K562 (cell line): Measurements from ENCODE around the gene PIK3AP1. TPM values are rescaled to one million over a fixed set of nuclear protein-coding genes. Genes with fewer than 3 reads are reported as not detected.

Source experiments
- ATAC-seq: fragments of 200-7000 bp; cut with Tn5 transposase; 3 replicates; pipeline ENCODE4 v1.9.1; 2020; ENCODE audit warnings: moderate library complexity
- BruUV-seq: library from RNA; stranded (reverse); fragments of 400-500 nt; replicated peaks from 2 replicates; lab custom pipeline; 2021; lab: Mats Ljungman, UMichigan
- CTCF ChIA-PET: fragments of 300-600 bp; formaldehyde crosslinking; extraction: SDS; loops from one replicate; lab custom pipeline; 2021; ENCODE audit warnings: low intra/inter-chr PET ratio; lab: Yijun Ruan, JAX
- POLR2A ChIA-PET: fragments of 300-600, 350-650 bp; sonication (Branson Sonifier 250); formaldehyde crosslinking; extraction: SDS; loops from one replicate; lab custom pipeline; 2021; ENCODE audit warnings: antibody characterized with exemption, inconsistent platforms; lab: Yijun Ruan, JAX
- DNase-seq, 4 experiments: peaks; one replicate each; pipeline versions ENCODE4 v3.0.0 to v3.0.0-alpha.2; 2011 to 2018; ENCODE audit warnings: low spot score in 3 of 4, mixed read lengths in 3 of 4; ENCODE audit errors: extremely low read depth in 1 of 4
- FAIRE-seq: peaks from 2 replicates; lab custom pipeline; 2011; peaks lifted over from hg19 to GRCh38; lab: Jason Lieb, UNC
- H2AFZ ChIP-seq: 2 replicates; pipeline ENCODE4 v1.6.0; 2011; ENCODE audit warnings: low read depth, low read length, control low read depth, inconsistent platforms
- H3K27ac ChIP-seq: fragments of 200-600 bp; 3 replicates; pipeline ENCODE4 v1.8.0; 2011; ENCODE audit warnings: low read depth, mild to moderate bottlenecking, control low read depth, inconsistent platforms, low read length, moderate library complexity, mixed read lengths; ENCODE audit errors: extremely low read depth
- H3K27me3 ChIP-seq, 2 experiments: fragments of 300-600 bp in 1 of 2; 2 replicates in 1 of 2; 3 replicates in 1 of 2; pipeline versions ENCODE4 v1.6.0 to v1.8.0; 2011; ENCODE audit warnings: inconsistent platforms in 2 of 2, low read length in 2 of 2, mild to moderate bottlenecking in 1 of 2, mixed read lengths in 1 of 2, moderate library complexity in 1 of 2; ENCODE audit not compliant: control insufficient read depth in 2 of 2, insufficient read depth in 2 of 2
- H3K36me3 ChIP-seq: fragments of 300-600 bp; 3 replicates; pipeline ENCODE4 v1.8.0; 2011; ENCODE audit warnings: mild to moderate bottlenecking, low read length, inconsistent platforms; ENCODE audit not compliant: control insufficient read depth, insufficient read depth
- H3K4me1 ChIP-seq, 2 experiments: fragments of 200-600 bp in 1 of 2; replicated peaks in 1 of 2; 2 replicates in 1 of 2; 3 replicates in 1 of 2; pipeline versions ENCODE4 v1.5.1 to v1.8.0; 2011; ENCODE audit warnings: inconsistent platforms in 2 of 2, low read length in 2 of 2, mild to moderate bottlenecking in 1 of 2, mixed read lengths in 1 of 2, moderate library complexity in 1 of 2; ENCODE audit not compliant: control insufficient read depth in 2 of 2, insufficient read depth in 2 of 2
- H3K4me2 ChIP-seq: 2 replicates; pipeline ENCODE4 v1.6.1; 2011; ENCODE audit warnings: low read length, control low read depth, inconsistent platforms, mixed read lengths; ENCODE audit not compliant: insufficient read depth
- H3K4me3 ChIP-seq: fragments of 200-600 bp; sonication (generic), shearing (Covaris generic); 2 replicates; pipeline ENCODE4 v1.5.1; 2016; ENCODE audit warnings: control low read depth, inconsistent platforms
- H3K79me2 ChIP-seq: fragments of 200-600 bp; 3 replicates; pipeline ENCODE4 v1.8.0; 2011; ENCODE audit warnings: low read length, inconsistent platforms; ENCODE audit not compliant: control insufficient read depth, insufficient read depth
- H3K9ac ChIP-seq, 2 experiments: 2 replicates each; pipeline versions ENCODE4 v1.6.0 to v1.6.1; 2011; ENCODE audit warnings: low read depth in 2 of 2, low read length in 2 of 2, control low read depth in 1 of 2, inconsistent platforms in 1 of 2, mild to moderate bottlenecking in 1 of 2, mixed read lengths in 1 of 2; ENCODE audit not compliant: insufficient read depth in 1 of 2
- H3K9me1 ChIP-seq: one replicate; pipeline ENCODE4 v1.6.0; 2011; ENCODE audit warnings: inconsistent platforms, mild to moderate bottlenecking, low read length, moderate library complexity; ENCODE audit not compliant: control insufficient read depth, insufficient read depth
- H3K9me3 ChIP-seq: replicated peaks from 2 replicates; pipeline ENCODE4 v1.5.1; 2011; ENCODE audit warnings: low read depth, low read length, inconsistent platforms; ENCODE audit not compliant: control insufficient read depth, insufficient read depth
- H4K20me1 ChIP-seq: replicated peaks from 2 replicates; pipeline ENCODE4 v1.6.1; 2011; ENCODE audit warnings: low read length, inconsistent platforms, mixed read lengths; ENCODE audit not compliant: control insufficient read depth, insufficient read depth
- ELF4 ChIP-seq: fragments of 450-650 bp; formaldehyde crosslinking; IDR thresholded peaks from 2 replicates; pipeline ENCODE4 v1.4.0; 2022; ENCODE audit warnings: missing genetic modification characterization
- NBN ChIP-seq: fragments of 450-650 bp; IDR thresholded peaks from 2 replicates; pipeline ENCODE4 v1.6.1; 2016; ENCODE audit warnings: low read depth, mild to moderate bottlenecking
- PHTF2 ChIP-seq: fragments of 250-450 bp; sonication (Bioruptor Pico); IDR thresholded peaks from 2 replicates; pipeline ENCODE4 v1.5.0; 2021; ENCODE audit warnings: mild to moderate bottlenecking
- SMAD1 ChIP-seq: fragments of 150-350 bp; IDR thresholded peaks from 2 replicates; pipeline ENCODE4 v1.6.1; 2014; ENCODE audit warnings: low read length, low read depth; ENCODE audit not compliant: partially characterized antibody
- STAG1 ChIP-seq: sonication (generic); formaldehyde crosslinking; IDR thresholded peaks from 2 replicates; pipeline ENCODE4 v1.5.0; 2020; ENCODE audit warnings: missing genetic modification reagents, borderline replicate concordance
- ZNF449 ChIP-seq: fragments of 250-450 bp; sonication (Bioruptor Pico); IDR thresholded peaks from 2 replicates; pipeline ENCODE4 v1.8.0; 2022; ENCODE audit warnings: moderate library complexity, mild to moderate bottlenecking, inconsistent platforms
- ZNF76 ChIP-seq: fragments of 250-450 bp; sonication (Bioruptor Pico); IDR thresholded peaks from 2 replicates; pipeline ENCODE4 v1.4.0; 2020; ENCODE audit warnings: mild to moderate bottlenecking, moderate library complexity, borderline replicate concordance
- WGBS: fragments of 100-300 bp; shearing (Covaris generic); methylation state at CpG from one replicate; pipeline ENCODE4 v1.1.6; 2016; ENCODE audit warnings: low coverage, mixed read lengths; ENCODE audit not compliant: insufficient coverage; ENCODE audit errors: missing lambda C conversion rate; 5-methylcytosine and 5-hydroxymethylcytosine counted together
- in situ Hi-C: fragments of 300-500 bp; cut with MboI; formaldehyde crosslinking; loops from 4 replicates; pipeline ENCODE4 v1.15.0; 2018; ENCODE audit warnings: inconsistent platforms, mixed read lengths
- intact Hi-C: fragments of 100-400 bp; cut with micrococcal nuclease; formaldehyde crosslinking; loops from 2 replicates; pipeline ENCODE4 v1.14.2; 2022
- polyA plus RNA-seq, 8 experiments: library from polyadenylated mRNA; depleted of rRNA in 4 of 8; stranded (reverse) in 5 of 8; unstranded in 3 of 8; fragments of >200 nt; fragmentation: Nextera tagmentation in 2 of 8; fragmentation: Illumina TruSeq in 1 of 8; extraction: Ambion mirVana in 2 of 8; extraction: Trizol in 1 of 8; gene quantifications; 2 replicates each; pipeline versions ENCODE4 v1.2.1 to v1.2.3, GENCODE V29; 2011 to 2014; ENCODE audit warnings: inconsistent platforms in 1 of 8, missing spikeins in 1 of 8
- total RNA-seq, 7 experiments: library from RNA; depleted of rRNA in 6 of 7; stranded (reverse); fragments of >200 nt in 6 of 7; fragmentation: Illumina TruSeq in 2 of 7; extraction: Trizol in 2 of 7; gene quantifications; 2 replicates each; pipeline versions ENCODE4 v1.2.1 to v1.2.3, GENCODE V29; 2011 to 2021; ENCODE audit warnings: low replicate concordance in 1 of 7

Gene PIK3AP1
- total and polyA plus RNA-seq, 9 of the 15 experiments (the other 6 are each of a cell fraction or from before 2014, with no cell fraction given), result 0.20 to 2.4 (median 1.4) TPM

GRCh38 chr10:96619796-96620773, 100.2 kb downstream of the PIK3AP1 start:
- H3K4me1 ChIP-seq, result peaks cover 31 to 57% of the 10 kb centered on the region in 2 experiments
- no peaks in the 10 kb centered on the region for H3K27me3 ChIP-seq
- in situ Hi-C loops (no loop called here), intact Hi-C loops (loop anchor here (5.0 to 10.0 kb wide), 2 partner anchors 33 to 105 kb away; partner anchors contain the start of genes TLL2 and TM9SF3)
- ChIA-PET CTCF (interaction anchor here (0.5 kb wide), 1 partner anchor 22 kb away, joined by 5 read pairs; no protein-coding TSS in a partner anchor), POLR2A (interaction anchor here (0.5 to 1.3 kb wide), 8 partner anchors 13 to 1756 kb away, joined by 3 to 4 read pairs (median 3); no protein-coding TSS in a partner anchor)
- DNase-seq, result no peak
- H3K36me3 ChIP-seq, result no peaks in the 10 kb centered on the region
- no peaks in the 10 kb centered on the region for H3K9me1 ChIP-seq
- no peaks in the 10 kb centered on the region for H4K20me1 ChIP-seq
- H3K9ac ChIP-seq, result 0 out of 4 replicates have a peak overlapping the region, but pooled peaks of 1 of the 2 experiments have one; percentile 24
- no peaks in the 10 kb centered on the region for H3K9me3 ChIP-seq
- H2AFZ ChIP-seq, result no peak overlapping the region
- TF ChIP-seq ZNF76 (CRISPR knock-in tag), result no peak
- no peak for TF ChIP-seq NBN
- no peak for TF ChIP-seq ELF4 (CRISPR knock-in tag)
- TF ChIP-seq SMAD1, result no peak
- TF ChIP-seq PHTF2 (CRISPR knock-in tag), result no peak
- TF ChIP-seq ZNF449 (CRISPR knock-in tag), result no peak
- TF ChIP-seq STAG1 (CRISPR knock-in tag), result no peak
- ATAC-seq, result no peak
- H3K79me2 ChIP-seq, result no peaks in the 10 kb centered on the region
- WGBS, result 74% methylated on average over 16 of the region's 17 CpGs
- H3K4me2 ChIP-seq, result peak overlapping the region; percentile 59; the same call in 1 of the 2 replicates
- no peak overlapping the region for H3K4me3 ChIP-seq
- H3K27ac ChIP-seq, result no peak overlapping the region; the same call in 2 of the 3 replicates
- no TSS peak for BruUV-seq
- no peak for FAIRE-seq
